Endothelial cell of umbilical vein (primary cell): ENCODE measurements around the gene SLC6A6. TPM values are rescaled to one million over a fixed set of nuclear protein-coding genes. Genes with fewer than 3 reads are reported as not detected.

Experiments used
- BruUV-seq: library from RNA; stranded (reverse); fragments of 400-500 nt; replicated peaks from 2 replicates; lab custom pipeline; 2021; lab: Mats Ljungman, UMichigan
- CTCF ChIA-PET: fragments of 300-600, 350-600 bp; sonication (Branson Sonifier 250); formaldehyde crosslinking; loops from one replicate; lab custom pipeline; 2021; ENCODE audit warnings: antibody characterized with exemption, inconsistent platforms; lab: Charles Lee
- POLR2A ChIA-PET: fragments of 300-600, 350-600 bp; sonication (Branson Sonifier 250); formaldehyde crosslinking; loops from one replicate; lab custom pipeline; 2021; ENCODE audit warnings: antibody characterized with exemption, inconsistent platforms; lab: Charles Lee
- DNase-seq: peaks from one replicate; pipeline ENCODE4 v3.0.0-alpha.2; 2011; ENCODE audit warnings: low read depth, low spot score
- FAIRE-seq: peaks from 2 replicates; lab custom pipeline; 2011; peaks lifted over from hg19 to GRCh38; lab: Jason Lieb, UNC
- H2AFZ ChIP-seq: 2 replicates; pipeline ENCODE4 v1.6.0; 2012; ENCODE audit warnings: low read depth, low read length, control low read depth, inconsistent platforms
- H3K27ac ChIP-seq: 2 replicates; pipeline ENCODE4 v1.5.1; 2011; ENCODE audit warnings: low read depth, mild to moderate bottlenecking, control low read depth, low read length, moderate library complexity; ENCODE audit not compliant: insufficient read depth
- H3K27me3 ChIP-seq, 2 experiments: 2 replicates each; pipeline versions ENCODE4 v1.6.0 to v1.6.1; 2011; ENCODE audit warnings: low read length in 2 of 2, mixed read lengths in 1 of 2; ENCODE audit not compliant: control insufficient read depth in 2 of 2, insufficient read depth in 2 of 2
- H3K36me3 ChIP-seq, 2 experiments: 2 replicates in 1 of 2; 3 replicates in 1 of 2; pipeline ENCODE4 v1.5.1; 2011; ENCODE audit warnings: low read length in 2 of 2, mild to moderate bottlenecking in 1 of 2, moderate library complexity in 1 of 2; ENCODE audit not compliant: control insufficient read depth in 2 of 2, insufficient read depth in 2 of 2; ENCODE audit errors: extremely low read depth in 1 of 2
- H3K4me1 ChIP-seq: 3 replicates; pipeline ENCODE4 v1.5.1; 2011; ENCODE audit warnings: mild to moderate bottlenecking, low read length; ENCODE audit not compliant: control insufficient read depth, insufficient read depth; ENCODE audit errors: extremely low read depth
- H3K4me2 ChIP-seq: 2 replicates; pipeline ENCODE4 v1.6.1; 2011; ENCODE audit warnings: low read length, control low read depth, mixed read lengths; ENCODE audit not compliant: insufficient read depth
- H3K4me3 ChIP-seq, 3 experiments: fragments of 200-600 bp in 1 of 3; sonication (generic), shearing (Covaris generic) in 1 of 3; replicated peaks in 1 of 3; 2 replicates each; pipeline ENCODE4 v1.5.1; 2011 to 2016; ENCODE audit warnings: control low read depth in 3 of 3, low read length in 3 of 3, mild to moderate bottlenecking in 2 of 3, inconsistent platforms in 1 of 3, low read depth in 1 of 3, moderate library complexity in 1 of 3; ENCODE audit not compliant: insufficient read depth in 1 of 3
- H3K79me2 ChIP-seq: 2 replicates; pipeline ENCODE4 v1.6.0; 2012; ENCODE audit warnings: low read length, inconsistent platforms; ENCODE audit not compliant: control insufficient read depth, insufficient read depth
- H3K9ac ChIP-seq: replicated peaks from 2 replicates; pipeline ENCODE3; 2011; ENCODE audit warnings: low read length, control low read depth; ENCODE audit not compliant: insufficient read depth; ENCODE audit errors: extremely low read depth
- H3K9me1 ChIP-seq: replicated peaks from 3 replicates; pipeline ENCODE4 v1.6.0; 2011; ENCODE audit warnings: mild to moderate bottlenecking, low read length; ENCODE audit not compliant: control insufficient read depth, insufficient read depth; ENCODE audit errors: extremely low read depth
- H3K9me3 ChIP-seq: replicated peaks from 2 replicates; pipeline ENCODE4 v1.5.1; 2012; ENCODE audit warnings: low read length, inconsistent platforms; ENCODE audit not compliant: control insufficient read depth, insufficient read depth
- H4K20me1 ChIP-seq: replicated peaks from 2 replicates; pipeline ENCODE3; 2011; ENCODE audit warnings: mild to moderate bottlenecking, low read length; ENCODE audit not compliant: control insufficient read depth, insufficient read depth; ENCODE audit errors: extremely low read depth
- CTCF ChIP-seq, 2 donors: IDR thresholded peaks; 1 replicate in 1 of 2; 2 replicates in 1 of 2; pipeline ENCODE4 v1.5.1; 2011; ENCODE audit warnings: low read length in 2 of 2, mild to moderate bottlenecking in 2 of 2, moderate library complexity in 2 of 2, control low read depth in 1 of 2, inconsistent platforms in 1 of 2, low read depth in 1 of 2; ENCODE audit not compliant: insufficient read depth in 1 of 2; ENCODE audit errors: extremely low read depth in 1 of 2
- EZH2 ChIP-seq: IDR thresholded peaks from 2 replicates; pipeline ENCODE4 v1.6.1; 2012; ENCODE audit warnings: borderline replicate concordance, low read depth, mild to moderate bottlenecking, moderate library complexity, low read length, inconsistent platforms; ENCODE audit not compliant: severe bottlenecking
- FOS ChIP-seq: IDR thresholded peaks from 2 replicates; pipeline ENCODE4 v1.6.1; 2011; ENCODE audit warnings: mild to moderate bottlenecking, low read length, moderate library complexity, borderline replicate concordance; ENCODE audit not compliant: insufficient read depth
- GATA2 ChIP-seq: IDR thresholded peaks from 2 replicates; pipeline ENCODE4 v1.7.0; 2011; ENCODE audit warnings: low read depth, mild to moderate bottlenecking, moderate library complexity, mixed read lengths, low read length; ENCODE audit not compliant: insufficient read length, insufficient read depth
- JUN ChIP-seq: IDR thresholded peaks from 2 replicates; pipeline ENCODE4 v1.6.1; 2011; ENCODE audit warnings: borderline replicate concordance, low read depth; ENCODE audit not compliant: insufficient read length, insufficient read depth
- MAX ChIP-seq: IDR thresholded peaks from 2 replicates; pipeline ENCODE4 v1.6.1; 2011; ENCODE audit not compliant: insufficient read depth, insufficient read length
- MYC ChIP-seq: IDR thresholded peaks from one replicate; pipeline ENCODE4 v1.6.1; 2011; ENCODE audit warnings: mild to moderate bottlenecking, low read depth, low read length
- POLR2A ChIP-seq: IDR thresholded peaks from 2 replicates; pipeline ENCODE4 v1.6.1; 2012; ENCODE audit warnings: low read depth, mild to moderate bottlenecking, control low read depth, low read length
- POLR2AphosphoS5 ChIP-seq: IDR thresholded peaks from 2 replicates; pipeline ENCODE4 v1.6.1; 2012; ENCODE audit warnings: low read depth, mild to moderate bottlenecking, control low read depth, low read length, moderate library complexity; ENCODE audit not compliant: insufficient read depth
- dilution Hi-C: fragments of 300-500 bp; cut with MboI; formaldehyde crosslinking; loops from one replicate; pipeline ENCODE4 v1.15.0; 2019; ENCODE audit warnings: low sequenced_read_pairs; ENCODE audit not compliant: extremely low pct_ligation_motif_present
- intact Hi-C: fragments of 100-400 bp; cut with micrococcal nuclease; formaldehyde crosslinking; loops from one replicate; pipeline ENCODE4 v1.10.0; 2022
- polyA plus RNA-seq, 4 experiments: library from polyadenylated mRNA; depleted of rRNA in 3 of 4; stranded (reverse) in 3 of 4; unstranded in 1 of 4; fragments of >200 nt; gene quantifications; 2 replicates each; pipeline versions ENCODE4 v1.2.1 to v1.2.3, GENCODE V29; 2011 to 2012; ENCODE audit warnings: missing spikeins in 1 of 4
- total RNA-seq: library from RNA; stranded (reverse); gene quantifications from 2 replicates; pipeline ENCODE4 v1.2.3, GENCODE V29; 2021

The SLC6A6 gene
- total and polyA plus RNA-seq, 2 donors (not counting 3 experiments of a cell fraction or from before 2014, with no cell fraction given): 25.7 to 38.0 TPM

GRCh38 chr3:14535616-14536015 lies 133.2 kb downstream of the SLC6A6 start:
- BruUV-seq: no TSS peak
- Histone ChIP-seq H3K27me3 (no peaks in the 10 kb centered on the region), H3K9me1 (no peaks in the 10 kb centered on the region), H3K4me3 (no peak overlapping the region), H3K9me3 (no peaks in the 10 kb centered on the region), H3K4me1 (no peaks in the 10 kb centered on the region), H3K79me2 (no peaks in the 10 kb centered on the region), H3K27ac (no peak overlapping the region), H2AFZ (no peak overlapping the region), H3K36me3 (no peaks in the 10 kb centered on the region), H4K20me1 (no peaks in the 10 kb centered on the region), H3K9ac (no peak overlapping the region), H3K4me2 (no peak overlapping the region)
- intact Hi-C loops (no loop called here), dilution Hi-C loops (no loop called here)
- CTCF ChIA-PET: no interaction called here
- DNase-seq (no peak), FAIRE-seq (no peak)
- TF ChIP-seq MYC: no peak
- TF ChIP-seq CTCF (IDR thresholded peaks at IDR 0.05; ENCODE audit: extremely low read depth in 1 of 2, insufficient read depth in 1 of 2, low read depth in 1 of 2, low read length in 2 of 2): no peak
- TF ChIP-seq POLR2A: no peak
- no peak for TF ChIP-seq MAX
- TF ChIP-seq POLR2AphosphoS5: no peak
- no peak for TF ChIP-seq FOS
- TF ChIP-seq EZH2: no peak
- no peak for TF ChIP-seq GATA2
- no peak for TF ChIP-seq JUN
- POLR2A ChIA-PET: no interaction called here
